ENCODE measurements around the gene PCID2. TPM values are rescaled to one million over a fixed set of nuclear protein-coding genes. Genes with fewer than 3 reads are reported as not detected.

PCID2 gene
- total and polyA plus RNA-seq, 2 of the 13 experiments (the other 11 are each of a cell fraction or from before 2014, with no cell fraction given), result 65.0 to 111 TPM

DNA sequence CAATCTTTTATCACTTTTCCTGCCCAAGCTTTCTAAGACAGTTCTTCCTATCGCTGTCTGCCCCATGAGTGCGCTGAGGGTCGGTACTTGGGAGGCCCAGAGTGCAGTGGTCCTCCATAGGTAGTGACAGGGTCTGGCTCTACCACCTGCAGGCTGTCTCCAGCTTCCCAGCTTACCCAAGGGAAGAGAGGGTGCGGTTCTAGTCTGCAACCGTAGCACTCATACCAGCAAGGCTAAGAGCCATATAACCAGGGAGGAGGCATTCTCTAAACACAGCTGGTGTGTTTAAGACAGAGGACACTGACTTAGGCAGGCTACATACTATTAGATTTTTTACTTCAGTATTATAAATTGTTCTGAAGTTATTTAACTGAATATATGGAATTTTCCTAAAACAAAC, 41.8 kb downstream of the PCID2 start:
- no peak for FAIRE-seq
- no peak for ATAC-seq
- H3K9ac ChIP-seq (ENCODE audit: insufficient read depth, low read depth, low read length), result no peak overlapping the region
- TF ChIP-seq ZNF839 (CRISPR knock-in tag; IDR thresholded peaks at IDR 0.05; ENCODE audit: borderline replicate concordance) (no peak), ZNF34 (CRISPR knock-in tag; IDR thresholded peaks at IDR 0.05; ENCODE audit: borderline replicate concordance) (no peak), SPEN (CRISPR knock-in tag; IDR thresholded peaks at IDR 0.05; ENCODE audit: low read depth) (no peak), SMAD9 (CRISPR knock-in tag; IDR thresholded peaks at IDR 0.05) (no peak), ZNF674 (CRISPR knock-in tag; IDR thresholded peaks at IDR 0.05; ENCODE audit: low read depth) (no peak)
- TF ChIP-seq, protein P1, sequence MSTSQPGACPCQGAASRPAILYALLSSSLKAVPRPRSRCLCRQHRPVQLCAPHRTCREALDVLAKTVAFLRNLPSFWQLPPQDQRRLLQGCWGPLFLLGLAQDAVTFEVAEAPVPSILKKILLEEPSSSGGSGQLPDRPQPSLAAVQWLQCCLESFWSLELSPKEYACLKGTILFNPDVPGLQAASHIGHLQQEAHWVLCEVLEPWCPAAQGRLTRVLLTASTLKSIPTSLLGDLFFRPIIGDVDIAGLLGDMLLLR (CRISPR knock-in tag; IDR thresholded peaks at IDR 0.05), result no peak
- in situ Hi-C loops (cut with HindIII; ENCODE audit: extremely low pct_ligation_motif_present, low pct_unique_long_range_greater_than_20kb) (no loop called here), intact Hi-C loops (cut with micrococcal nuclease; ENCODE audit: unreplicated experiment) (no loop called here)
- peaks cover 0 to 5% of the 10 kb centered on the region in 2 experiments; a peak in 3 of 5 replicates for H3K36me3 ChIP-seq (replicated peaks in 1 of 2; ENCODE audit: control insufficient read depth in 1 of 2, insufficient read depth in 2 of 2, low read length in 2 of 2)
- ChIA-PET POLR2A (no interaction called here), CTCF (ENCODE audit: low intra/inter-chr PET ratio, low total read pairs) (no interaction called here)
- BruUV-seq (replicated peaks), result no TSS peak
- H4K20me1 ChIP-seq (ENCODE audit: insufficient read depth, low read length), result no peaks in the 10 kb centered on the region
- no peak for DNase-seq (ENCODE audit: low spot score)
- H2AFZ ChIP-seq (ENCODE audit: low read length), result no peak overlapping the region
- peaks cover 31% of the 10 kb centered on the region for H3K4me1 ChIP-seq (ENCODE audit: insufficient read depth, low read length)
- no peaks in the 10 kb centered on the region for H3K79me2 ChIP-seq (ENCODE audit: insufficient read depth, low read length)
- no peaks in the 10 kb centered on the region for H3K27me3 ChIP-seq (ENCODE audit: control insufficient read depth in 1 of 2, insufficient read depth in 2 of 2, low read length in 2 of 2)
- no peak overlapping the region for H3K27ac ChIP-seq (ENCODE audit: extremely low read length, insufficient read depth, low read length)
- WGBS (ENCODE audit: low lambda C conversion rate), result 97% methylated on average over 5 of the region's 5 CpGs
- H3K9me3 ChIP-seq (ENCODE audit: low read length), result no peaks in the 10 kb centered on the region
- no peak overlapping the region for H3K4me3 ChIP-seq (replicated peaks in 1 of 3; ENCODE audit: insufficient read depth in 1 of 3, low read depth in 2 of 3, low read length in 3 of 3)
- H3K4me2 ChIP-seq (ENCODE audit: low read depth, low read length), result no peak overlapping the region

DNA sequence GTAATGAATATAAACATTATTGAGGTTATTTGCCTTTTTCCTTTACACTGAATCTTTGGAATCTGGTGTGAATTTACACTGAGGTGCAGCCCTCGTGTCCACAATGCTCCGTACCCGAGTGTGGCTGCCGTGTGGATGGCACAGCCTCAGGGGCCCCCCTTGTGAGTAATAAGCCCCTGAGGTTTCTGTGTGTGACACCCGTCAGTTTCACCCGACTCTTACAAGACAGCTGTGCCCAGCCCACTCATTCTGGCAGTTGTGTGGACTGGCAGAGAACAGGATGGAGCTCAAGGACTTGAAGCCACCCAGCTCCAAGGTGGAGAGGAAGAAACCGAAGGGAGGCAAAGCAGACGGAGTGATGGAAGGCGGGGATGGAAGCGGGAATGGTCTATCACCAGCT, 42.2 kb downstream of the PCID2 start:
- Histone ChIP-seq H3K4me1 (ENCODE audit: insufficient read depth, low read length) (peaks cover 26% of the 10 kb centered on the region), H3K9ac (ENCODE audit: insufficient read depth, low read depth, low read length) (no peak overlapping the region), H3K27me3 (ENCODE audit: control insufficient read depth in 1 of 2, insufficient read depth in 2 of 2, low read length in 2 of 2) (no peaks in the 10 kb centered on the region), H3K36me3 (replicated peaks in 1 of 2; ENCODE audit: control insufficient read depth in 1 of 2, insufficient read depth in 2 of 2, low read length in 2 of 2) (peaks cover 0 to under 1% of the 10 kb centered on the region in 2 experiments; a peak in 2 of 5 replicates), H3K4me2 (ENCODE audit: low read depth, low read length) (no peak overlapping the region), H4K20me1 (ENCODE audit: insufficient read depth, low read length) (no peaks in the 10 kb centered on the region), H2AFZ (ENCODE audit: low read length) (no peak overlapping the region), H3K79me2 (ENCODE audit: insufficient read depth, low read length) (no peaks in the 10 kb centered on the region), H3K4me3 (replicated peaks in 1 of 3; ENCODE audit: insufficient read depth in 1 of 3, low read depth in 2 of 3, low read length in 3 of 3) (no peak overlapping the region), H3K27ac (ENCODE audit: extremely low read length, insufficient read depth, low read length) (no peak overlapping the region), H3K9me3 (ENCODE audit: low read length) (no peaks in the 10 kb centered on the region)
- BruUV-seq (replicated peaks), result no TSS peak
- WGBS (ENCODE audit: low lambda C conversion rate), result 97% methylated on average over 10 of the region's 10 CpGs
- POLR2A ChIA-PET, result no interaction called here
- no peak for ATAC-seq
- in situ Hi-C loops (cut with HindIII; ENCODE audit: extremely low pct_ligation_motif_present, low pct_unique_long_range_greater_than_20kb) (no loop called here), intact Hi-C loops (cut with micrococcal nuclease; ENCODE audit: unreplicated experiment) (no loop called here)
- no peak for FAIRE-seq
- CTCF ChIA-PET (ENCODE audit: low intra/inter-chr PET ratio, low total read pairs), result no interaction called here
- TF ChIP-seq XRCC5 (optimal IDR thresholded peaks at IDR 0.05; ENCODE audit: low read length) (no peak), CAMTA2 (CRISPR knock-in tag; IDR thresholded peaks at IDR 0.05; ENCODE audit: borderline replicate concordance) (no peak), SPEN (CRISPR knock-in tag; IDR thresholded peaks at IDR 0.05; ENCODE audit: low read depth) (no peak), EZH2 (conservative IDR thresholded peaks at IDR 0.05; ENCODE audit: low read depth, low read length) (no peak), ZNF839 (CRISPR knock-in tag; IDR thresholded peaks at IDR 0.05; ENCODE audit: borderline replicate concordance) (no peak)
- TF ChIP-seq, protein P2, sequence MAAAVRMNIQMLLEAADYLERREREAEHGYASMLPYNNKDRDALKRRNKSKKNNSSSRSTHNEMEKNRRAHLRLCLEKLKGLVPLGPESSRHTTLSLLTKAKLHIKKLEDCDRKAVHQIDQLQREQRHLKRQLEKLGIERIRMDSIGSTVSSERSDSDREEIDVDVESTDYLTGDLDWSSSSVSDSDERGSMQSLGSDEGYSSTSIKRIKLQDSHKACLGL (CRISPR knock-in tag; IDR thresholded peaks at IDR 0.05), result no peak
- no peak for DNase-seq (ENCODE audit: low spot score)

Measured in HepG2 (cell line).